ENCODE results near the gene PLD5.
A peak's percentile ranks its signal among the peaks of the same experiment; 100 is the strongest.
"Not testable (repeated sequence)": the region's sequence is repeated elsewhere in the genome, so short reads cannot be mapped to it uniquely, and the experiment has no call there.

PLD5 gene

GRCh38 chr1:242523719-242524570, 552 bp downstream of the PLD5 start:
- Mint-ChIP-seq H3K4me1 (peaks cover 7% of the 10 kb centered on the region), H3K4me3 (peak overlapping the region; percentile 23), H3K27me3 (peaks cover 36% of the 10 kb centered on the region), H3K9me3 (no peaks in the 10 kb centered on the region), H3K27ac (no peak overlapping the region), H3K36me3 (no peaks in the 10 kb centered on the region)

GRCh38 chr1:242522996-242523718, 1.3 kb downstream of the PLD5 start:
- Mint-ChIP-seq H3K4me1 (peaks cover 7% of the 10 kb centered on the region), H3K9me3 (no peaks in the 10 kb centered on the region), H3K27ac (no peak overlapping the region), H3K27me3 (peaks cover 36% of the 10 kb centered on the region), H3K4me3 (no peak overlapping the region), H3K36me3 (no peaks in the 10 kb centered on the region)

- Mint-ChIP-seq H3K27ac (no peak overlapping the region), H3K9me3 (no peaks in the 10 kb centered on the region), H3K36me3 (no peaks in the 10 kb centered on the region), H3K4me3 (no peak overlapping the region), H3K4me1 (peaks cover 7% of the 10 kb centered on the region), H3K27me3 (peaks cover 36% of the 10 kb centered on the region)
These were observed 2.1 kb downstream of the PLD5 start for GRCh38 chr1:242522304-242522945.

GRCh38 chr1:242515555-242515954, 8.9 kb downstream of the PLD5 start:
- H3K27me3 Mint-ChIP-seq, result peaks cover 7% of the 10 kb centered on the region
- no peak overlapping the region for H3K27ac Mint-ChIP-seq
- no peaks in the 10 kb centered on the region for H3K9me3 Mint-ChIP-seq
- no peak overlapping the region for H3K4me3 Mint-ChIP-seq
- H3K4me1 Mint-ChIP-seq, result no peaks in the 10 kb centered on the region
- H3K36me3 Mint-ChIP-seq, result no peaks in the 10 kb centered on the region

- H3K4me3 Mint-ChIP-seq, result no peak overlapping the region
- H3K27ac Mint-ChIP-seq, result no peak overlapping the region
- peaks cover 1% of the 10 kb centered on the region for H3K27me3 Mint-ChIP-seq
- H3K36me3 Mint-ChIP-seq, result no peaks in the 10 kb centered on the region
- H3K9me3 Mint-ChIP-seq, result no peaks in the 10 kb centered on the region
- no peaks in the 10 kb centered on the region for H3K4me1 Mint-ChIP-seq
These were observed 17.8 kb downstream of the PLD5 start for GRCh38 chr1:242506724-242507123.

- no peaks in the 10 kb centered on the region for H3K9me3 Mint-ChIP-seq
- peaks cover 2% of the 10 kb centered on the region for H3K27me3 Mint-ChIP-seq
- H3K36me3 Mint-ChIP-seq, result no peaks in the 10 kb centered on the region
- no peaks in the 10 kb centered on the region for H3K4me1 Mint-ChIP-seq
- H3K27ac Mint-ChIP-seq, result no peak overlapping the region
- H3K4me3 Mint-ChIP-seq, result no peak overlapping the region
These were observed 35.0 kb downstream of the PLD5 start for GRCh38 chr1:242489545-242489944.

- peaks cover 5% of the 10 kb centered on the region for H3K9me3 Mint-ChIP-seq
- no peak overlapping the region for H3K4me3 Mint-ChIP-seq
- H3K27ac Mint-ChIP-seq, result no peak overlapping the region
- peaks cover 17% of the 10 kb centered on the region for H3K27me3 Mint-ChIP-seq
- H3K36me3 Mint-ChIP-seq, result no peaks in the 10 kb centered on the region
- H3K4me1 Mint-ChIP-seq, result no peaks in the 10 kb centered on the region
These were observed 46.6 kb downstream of the PLD5 start for GRCh38 chr1:242477944-242478343.

- Mint-ChIP-seq H3K4me3 (no peak overlapping the region), H3K36me3 (no peaks in the 10 kb centered on the region), H3K9me3 (no peaks in the 10 kb centered on the region), H3K4me1 (no peaks in the 10 kb centered on the region), H3K27me3 (peaks cover 6% of the 10 kb centered on the region), H3K27ac (no peak overlapping the region)
These were observed 53.7 kb downstream of the PLD5 start for GRCh38 chr1:242470774-242471173.

GRCh38 chr1:242468784-242469183, 55.7 kb downstream of the PLD5 start:
- Mint-ChIP-seq H3K4me1 (no peaks in the 10 kb centered on the region), H3K9me3 (no peaks in the 10 kb centered on the region), H3K27me3 (peaks cover 3% of the 10 kb centered on the region), H3K4me3 (no peak overlapping the region), H3K27ac (no peak overlapping the region), H3K36me3 (no peaks in the 10 kb centered on the region)

GRCh38 chr1:242467556-242468145, 56.8 kb downstream of the PLD5 start:
- Mint-ChIP-seq H3K27ac (no peak overlapping the region), H3K4me1 (no peaks in the 10 kb centered on the region), H3K9me3 (no peaks in the 10 kb centered on the region), H3K27me3 (peaks cover 3% of the 10 kb centered on the region), H3K36me3 (no peaks in the 10 kb centered on the region), H3K4me3 (no peak overlapping the region)

GRCh38 chr1:242462867-242463266, 61.6 kb downstream of the PLD5 start:
- no peaks in the 10 kb centered on the region for H3K4me1 Mint-ChIP-seq
- no peak overlapping the region for H3K27ac Mint-ChIP-seq
- H3K4me3 Mint-ChIP-seq, result no peak overlapping the region
- no peaks in the 10 kb centered on the region for H3K36me3 Mint-ChIP-seq
- no peaks in the 10 kb centered on the region for H3K9me3 Mint-ChIP-seq
- H3K27me3 Mint-ChIP-seq, result peaks cover 3% of the 10 kb centered on the region

- not testable (repeated sequence) for H3K27me3 Mint-ChIP-seq, H3K4me3 Mint-ChIP-seq, H3K27ac Mint-ChIP-seq, H3K36me3 Mint-ChIP-seq, H3K9me3 Mint-ChIP-seq, H3K4me1 Mint-ChIP-seq
These were observed 64.8 kb downstream of the PLD5 start for GRCh38 chr1:242459740-242460139.

GRCh38 chr1:242456726-242457269, 67.7 kb downstream of the PLD5 start:
- H3K36me3 Mint-ChIP-seq, result no peaks in the 10 kb centered on the region
- no peaks in the 10 kb centered on the region for H3K9me3 Mint-ChIP-seq
- H3K4me1 Mint-ChIP-seq, result no peaks in the 10 kb centered on the region
- peaks cover 15% of the 10 kb centered on the region for H3K27me3 Mint-ChIP-seq
- no peak overlapping the region for H3K4me3 Mint-ChIP-seq
- H3K27ac Mint-ChIP-seq, result no peak overlapping the region

GRCh38 chr1:242455052-242455361, 69.5 kb downstream of the PLD5 start:
- Mint-ChIP-seq H3K4me3 (no peak overlapping the region), H3K4me1 (no peaks in the 10 kb centered on the region), H3K27ac (no peak overlapping the region), H3K27me3 (peaks cover 16% of the 10 kb centered on the region), H3K36me3 (no peaks in the 10 kb centered on the region), H3K9me3 (no peaks in the 10 kb centered on the region)

GRCh38 chr1:242454262-242455051, 70.0 kb downstream of the PLD5 start:
- no peaks in the 10 kb centered on the region for H3K9me3 Mint-ChIP-seq
- H3K36me3 Mint-ChIP-seq, result no peaks in the 10 kb centered on the region
- H3K27ac Mint-ChIP-seq, result no peak overlapping the region
- peaks cover 18% of the 10 kb centered on the region for H3K27me3 Mint-ChIP-seq
- no peak overlapping the region for H3K4me3 Mint-ChIP-seq
- H3K4me1 Mint-ChIP-seq, result no peaks in the 10 kb centered on the region

All from activated naive CD4-positive, alpha-beta T cell treated with anti-CD3 and anti-CD28 coated beads, Interleukin-2, amount 50 U/mL, for 24 hours (primary cell).